ENCODE results near the gene SYNPO2. TPM values are rescaled to one million over a fixed set of nuclear protein-coding genes. Genes with fewer than 3 reads are reported as not detected.

The SYNPO2 gene
- total RNA-seq, 1 experiment from 2014 or later = 0.93 TPM

- Histone ChIP-seq H2AFZ (ENCODE audit: low read depth, low read length, poor library complexity, severe bottlenecking) (peak overlapping the region; percentile 70), H3K9me2 (ENCODE audit: insufficient read depth) (no peaks in the 10 kb centered on the region), H3K4me1 (ENCODE audit: control insufficient read depth in 1 of 2, insufficient read depth in 2 of 2, low read length in 2 of 2) (peaks cover 0 to 8% of the 10 kb centered on the region in 2 experiments; a peak in 1 of 4 replicates), H3K79me2 (ENCODE audit: insufficient read depth, low read length) (no peaks in the 10 kb centered on the region), H3K9me3 (ENCODE audit: control insufficient read depth in 1 of 2, insufficient read depth in 1 of 2, low read depth in 1 of 2, low read length in 2 of 2) (no peaks in the 10 kb centered on the region), H3K9ac (ENCODE audit: low read length) (no peak overlapping the region), H3K36me3 (ENCODE audit: control insufficient read depth in 1 of 2, insufficient read depth in 2 of 2, low read length in 2 of 2) (no peaks in the 10 kb centered on the region), H3K27me3 (ENCODE audit: insufficient read depth, low read length) (no peaks in the 10 kb centered on the region), H3K4me3 (replicated peaks in 1 of 2; ENCODE audit: low read depth in 1 of 2, low read length in 2 of 2) (no peak overlapping the region), H3K4me2 (ENCODE audit: low read length) (no peak overlapping the region), H3K27ac (ENCODE audit: low read depth, low read length) (no peak overlapping the region), H4K20me1 (ENCODE audit: insufficient read depth) (no peaks in the 10 kb centered on the region)
- ChIA-PET CTCF (no interaction called here), POLR2A (no interaction called here), RAD21 (ENCODE audit: low non-redundant PET in 1 of 2, low total read pairs in 2 of 2, uncharacterized antibody in 2 of 2, unreplicated experiment in 2 of 2) (no interaction called here)
- ATAC-seq = no peak
- TF ChIP-seq ZNF274 (IDR thresholded peaks at IDR 0.05; ENCODE audit: low read depth, low read length) (no peak), CEBPB (IDR thresholded peaks at IDR 0.05; ENCODE audit: low read depth) (no peak), RAD21 (IDR thresholded peaks at IDR 0.05; ENCODE audit: low read depth) (no peak), EGR1 (IDR thresholded peaks at IDR 0.05; ENCODE audit: low read depth) (no peak), EZH2 (IDR thresholded peaks at IDR 0.05) (no peak), CTCF (IDR thresholded peaks at IDR 0.05 in 2 of 3, conservative IDR thresholded peaks at IDR 0.05 in 1 of 3; ENCODE audit: borderline replicate concordance in 1 of 3, insufficient read depth in 1 of 3, low read depth in 2 of 3, low read length in 2 of 3) (no peak), POLR2AphosphoS5 (IDR thresholded peaks at IDR 0.05; ENCODE audit: low read depth, low read length) (no peak), SP1 (IDR thresholded peaks at IDR 0.05; ENCODE audit: low read depth) (no peak), FOSL1 (IDR thresholded peaks at IDR 0.05; ENCODE audit: low read depth) (no peak), EZH2phosphoT487 (IDR thresholded peaks at IDR 0.05; ENCODE audit: borderline replicate concordance) (no peak), ATF3 (IDR thresholded peaks at IDR 0.05) (no peak), SRF (IDR thresholded peaks at IDR 0.05; ENCODE audit: low read depth) (no peak)
- TF ChIP-seq, protein P1, sequence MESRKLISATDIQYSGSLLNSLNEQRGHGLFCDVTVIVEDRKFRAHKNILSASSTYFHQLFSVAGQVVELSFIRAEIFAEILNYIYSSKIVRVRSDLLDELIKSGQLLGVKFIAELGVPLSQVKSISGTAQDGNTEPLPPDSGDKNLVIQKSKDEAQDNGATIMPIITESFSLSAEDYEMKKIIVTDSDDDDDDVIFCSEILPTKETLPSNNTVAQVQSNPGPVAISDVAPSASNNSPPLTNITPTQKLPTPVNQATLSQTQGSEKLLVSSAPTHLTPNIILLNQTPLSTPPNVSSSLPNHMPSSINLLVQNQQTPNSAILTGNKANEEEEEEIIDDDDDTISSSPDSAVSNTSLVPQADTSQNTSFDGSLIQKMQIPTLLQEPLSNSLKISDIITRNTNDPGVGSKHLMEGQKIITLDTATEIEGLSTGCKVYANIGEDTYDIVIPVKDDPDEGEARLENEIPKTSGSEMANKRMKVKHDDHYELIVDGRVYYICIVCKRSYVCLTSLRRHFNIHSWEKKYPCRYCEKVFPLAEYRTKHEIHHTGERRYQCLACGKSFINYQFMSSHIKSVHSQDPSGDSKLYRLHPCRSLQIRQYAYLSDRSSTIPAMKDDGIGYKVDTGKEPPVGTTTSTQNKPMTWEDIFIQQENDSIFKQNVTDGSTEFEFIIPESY (IDR thresholded peaks at IDR 0.05; ENCODE audit: extremely low read depth, insufficient replicate concordance, low read length) = no peak
- intact Hi-C loops (cut with micrococcal nuclease) = no loop called here
- no TSS peak for BruUV-seq (replicated peaks)
- DNase-seq (ENCODE audit: low read depth, low spot score) = no peak
Observed at GRCh38 chr4:118869808-118870342, 18.8 kb upstream of the SYNPO2 start.
